Vagina (tissue), 2 donors: Measurements from ENCODE around the gene DPP6. TPM values are rescaled to one million over a fixed set of nuclear protein-coding genes. Genes with fewer than 3 reads are reported as not detected.

Experiments
- DNase-seq, 2 donors: peaks; one replicate each; pipeline ENCODE4 v3.0.0-alpha.2; 2017; ENCODE audit errors: extremely low spot score in 2 of 2
- H3K27ac ChIP-seq: fragments of 200-600 bp; sonication (generic); one replicate; pipeline ENCODE4 v1.5.1; 2019
- H3K27me3 ChIP-seq: fragments of 200-600 bp; sonication (generic); one replicate; pipeline ENCODE4 v1.5.1; 2019
- H3K36me3 ChIP-seq, 2 donors: fragments of 200-600 bp; sonication (generic); one replicate each; pipeline ENCODE4 v1.5.1; 2017 to 2019
- H3K4me1 ChIP-seq: fragments of 200-600 bp; sonication (generic); one replicate; pipeline ENCODE4 v1.5.1; 2019
- H3K4me3 ChIP-seq, 2 donors: fragments of 200-600 bp; sonication (generic); 1 replicate in 1 of 2; 2 replicates in 1 of 2; pipeline ENCODE4 v1.5.1; 2016 to 2019
- H3K9me3 ChIP-seq: fragments of 200-600 bp; sonication (generic); one replicate; pipeline ENCODE4 v1.5.1; 2019
- CTCF ChIP-seq, 3 experiments: fragments of 450-650 bp in 2 of 3; fragments of 200-600 bp in 1 of 3; sonication (generic) in 1 of 3; IDR thresholded peaks; one replicate each; pipeline ENCODE4 v1.5.1; 2017 to 2019; ENCODE audit warnings: antibody characterized with exemption in 3 of 3, mild to moderate bottlenecking in 2 of 3, moderate library complexity in 2 of 3
- POLR2A ChIP-seq, 2 donors: fragments of 450-650 bp; IDR thresholded peaks; one replicate each; pipeline ENCODE4 v1.6.1; 2017; ENCODE audit warnings: antibody characterized with exemption in 2 of 2, mild to moderate bottlenecking in 2 of 2, moderate library complexity in 2 of 2
- POLR2AphosphoS5 ChIP-seq, 2 donors: sonication (generic); formaldehyde crosslinking; IDR thresholded peaks; one replicate each; pipeline ENCODE4 v1.9.0; 2017; ENCODE audit warnings: antibody characterized with exemption in 2 of 2, mild to moderate bottlenecking in 2 of 2, low read depth in 1 of 2; ENCODE audit not compliant: insufficient read depth in 1 of 2
- intact Hi-C: fragments of 100-400 bp; cut with DNase I; formaldehyde crosslinking; loops from one replicate; pipeline ENCODE4 v1.15.1; 2023
- total RNA-seq: library from RNA; depleted of rRNA; stranded (reverse); fragments of >200 nt; gene quantifications from one replicate; pipeline ENCODE4 v1.2.3, GENCODE V29; 2016

The DPP6 gene
- total RNA-seq, 1 donor from 2014 or later = 7.9 TPM

- TF ChIP-seq POLR2A (IDR thresholded peaks at IDR 0.05) (no peak), POLR2AphosphoS5 (IDR thresholded peaks at IDR 0.05; ENCODE audit: insufficient read depth in 1 of 2, low read depth in 1 of 2) (no peak), CTCF (IDR thresholded peaks at IDR 0.05) (no peak)
- DNase-seq = no peak
- no peaks in the 10 kb centered on the region for H3K9me3 ChIP-seq
- H3K27me3 ChIP-seq = no peaks in the 10 kb centered on the region
- H3K36me3 ChIP-seq = no peaks in the 10 kb centered on the region
- H3K27ac ChIP-seq = no peak overlapping the region
- intact Hi-C loops = no loop called here
- H3K4me3 ChIP-seq = no peak overlapping the region
- no peaks in the 10 kb centered on the region for H3K4me1 ChIP-seq
Measured at GRCh38 chr7:154598396-154598795, 546.2 kb downstream of the DPP6 start.

- no peaks in the 10 kb centered on the region for H3K36me3 ChIP-seq
- intact Hi-C loops = no loop called here
- DNase-seq = peak in 1 of 2 donors; percentile 52
- H3K4me1 ChIP-seq = no peaks in the 10 kb centered on the region
- TF ChIP-seq CTCF (IDR thresholded peaks at IDR 0.05) = no peak
- no peak overlapping the region for H3K27ac ChIP-seq
- no peaks in the 10 kb centered on the region for H3K27me3 ChIP-seq
- no peaks in the 10 kb centered on the region for H3K9me3 ChIP-seq
- no peak overlapping the region for H3K4me3 ChIP-seq
Measured at GRCh38 chr7:154598864-154599263, 546.7 kb downstream of the DPP6 start.

- Histone ChIP-seq H3K9me3 (no peaks in the 10 kb centered on the region), H3K4me3 (no peak overlapping the region), H3K4me1 (no peaks in the 10 kb centered on the region), H3K36me3 (no peaks in the 10 kb centered on the region), H3K27me3 (no peaks in the 10 kb centered on the region), H3K27ac (no peak overlapping the region)
- intact Hi-C loops = no loop called here
- TF ChIP-seq CTCF (IDR thresholded peaks at IDR 0.05) = no peak
- no peak for TF ChIP-seq POLR2AphosphoS5 (IDR thresholded peaks at IDR 0.05; ENCODE audit: insufficient read depth in 1 of 2, low read depth in 1 of 2)
- TF ChIP-seq POLR2A (IDR thresholded peaks at IDR 0.05) = no peak
- no peak for DNase-seq
Measured at GRCh38 chr7:154610903-154611302, 558.7 kb downstream of the DPP6 start.

- Histone ChIP-seq H3K4me1 (no peaks in the 10 kb centered on the region), H3K36me3 (no peaks in the 10 kb centered on the region), H3K9me3 (no peaks in the 10 kb centered on the region), H3K27ac (no peak overlapping the region), H3K27me3 (no peaks in the 10 kb centered on the region), H3K4me3 (no peak overlapping the region)
- no peak for DNase-seq
- intact Hi-C loops = no loop called here
- TF ChIP-seq POLR2AphosphoS5 (IDR thresholded peaks at IDR 0.05; ENCODE audit: insufficient read depth in 1 of 2, low read depth in 1 of 2) (no peak), POLR2A (IDR thresholded peaks at IDR 0.05) (no peak), CTCF (IDR thresholded peaks at IDR 0.05) (no peak)
Measured at GRCh38 chr7:154613811-154614210, 561.6 kb downstream of the DPP6 start.

GRCh38 chr7:154620141-154620755 lies 568.0 kb downstream of the DPP6 start:
- intact Hi-C loops = no loop called here
- Histone ChIP-seq H3K4me3 (no peak overlapping the region), H3K9me3 (no peaks in the 10 kb centered on the region), H3K27ac (no peak overlapping the region), H3K4me1 (no peaks in the 10 kb centered on the region), H3K36me3 (no peaks in the 10 kb centered on the region), H3K27me3 (no peaks in the 10 kb centered on the region)
- no peak for TF ChIP-seq CTCF (IDR thresholded peaks at IDR 0.05)
- no peak for TF ChIP-seq POLR2A (IDR thresholded peaks at IDR 0.05)
- no peak for TF ChIP-seq POLR2AphosphoS5 (IDR thresholded peaks at IDR 0.05; ENCODE audit: insufficient read depth in 1 of 2, low read depth in 1 of 2)
- DNase-seq = no peak
